ENCODE data around the gene SCNN1A. TPM values are rescaled to one million over a fixed set of nuclear protein-coding genes. Genes with fewer than 3 reads are reported as not detected.

Gene SCNN1A
- total and polyA plus RNA-seq, 2 of the 13 experiments (the other 11 are each of a cell fraction or from before 2014, with no cell fraction given) = 1.5 to 14.6 TPM

DNA sequence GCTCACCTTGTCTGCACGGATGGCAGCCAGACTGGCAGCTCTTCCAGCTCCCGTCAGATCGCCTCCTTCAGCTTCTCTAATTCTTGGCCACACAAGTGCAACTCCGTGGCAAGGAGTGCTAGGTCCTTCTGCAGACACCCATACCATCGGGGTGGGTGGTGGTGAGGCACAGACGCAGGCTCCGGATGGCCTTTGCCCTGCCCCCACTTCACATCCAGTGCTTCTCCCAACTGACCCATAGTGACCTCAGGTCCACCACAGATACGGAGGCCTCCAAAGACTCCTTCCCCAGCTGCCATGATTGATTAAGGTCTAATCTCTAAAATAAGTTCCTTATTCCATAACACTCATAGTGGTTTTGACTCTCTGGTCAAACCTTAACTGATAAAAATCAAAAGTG is 49.5 kb upstream of the SCNN1A start:
- ATAC-seq (no peak), DNase-seq (ENCODE audit: low spot score) (no peak), FAIRE-seq (no peak)
- Histone ChIP-seq H3K4me1 (ENCODE audit: insufficient read depth, low read length) (peaks cover 50% of the 10 kb centered on the region), H2AFZ (ENCODE audit: low read length) (no peak overlapping the region), H3K36me3 (replicated peaks in 1 of 2; ENCODE audit: control insufficient read depth in 1 of 2, insufficient read depth in 2 of 2, low read length in 2 of 2) (no peaks in the 10 kb centered on the region), H3K9ac (ENCODE audit: insufficient read depth, low read depth, low read length) (no peak overlapping the region), H4K20me1 (ENCODE audit: insufficient read depth, low read length) (no peaks in the 10 kb centered on the region), H3K27me3 (ENCODE audit: control insufficient read depth in 1 of 2, insufficient read depth in 2 of 2, low read length in 2 of 2) (peaks cover 2 to 12% of the 10 kb centered on the region in 2 experiments; a peak in 2 of 5 replicates), H3K9me3 (ENCODE audit: low read length) (no peaks in the 10 kb centered on the region), H3K27ac (ENCODE audit: extremely low read length, insufficient read depth, low read length) (no peak overlapping the region), H3K4me2 (ENCODE audit: low read depth, low read length) (peak overlapping the region; percentile 54; the same call in 1 of the 2 replicates), H3K4me3 (replicated peaks in 1 of 3; ENCODE audit: insufficient read depth in 1 of 3, low read depth in 2 of 3, low read length in 3 of 3) (no peak overlapping the region), H3K79me2 (ENCODE audit: insufficient read depth, low read length) (no peaks in the 10 kb centered on the region)
- BruUV-seq (replicated peaks) = no TSS peak
- in situ Hi-C loops (cut with HindIII; ENCODE audit: extremely low pct_ligation_motif_present, low pct_unique_long_range_greater_than_20kb) = loop anchor here (5.0 to 10.0 kb wide), 2 partner anchors 37 to 110 kb away; partner anchors contain the start of gene GAPDH
- ChIA-PET POLR2A (interaction anchor here (1.7 to 4.2 kb wide), 3 partner anchors 40 to 109 kb away, joined by 5 to 20 read pairs (median 9); partner anchors contain the start of genes GAPDH and VAMP1), CTCF (ENCODE audit: low intra/inter-chr PET ratio, low total read pairs) (interaction anchor here (2.6 kb wide), 1 partner anchor 41 kb away, joined by 29 read pairs; no protein-coding TSS in a partner anchor)
- TF ChIP-seq ZNF678 (CRISPR knock-in tag; IDR thresholded peaks at IDR 0.05) (no peak), NFKBIZ (CRISPR knock-in tag; IDR thresholded peaks at IDR 0.05) (no peak), HOXD1 (CRISPR knock-in tag; IDR thresholded peaks at IDR 0.05) (no peak), MYNN (CRISPR knock-in tag; IDR thresholded peaks at IDR 0.05; ENCODE audit: low read depth) (no peak), ZNF12 (CRISPR knock-in tag; IDR thresholded peaks at IDR 0.05) (no peak), TOE1 (CRISPR knock-in tag; IDR thresholded peaks at IDR 0.05) (no peak), ZNF34 (CRISPR knock-in tag; IDR thresholded peaks at IDR 0.05; ENCODE audit: borderline replicate concordance) (no peak)
- TF ChIP-seq, protein P1, sequence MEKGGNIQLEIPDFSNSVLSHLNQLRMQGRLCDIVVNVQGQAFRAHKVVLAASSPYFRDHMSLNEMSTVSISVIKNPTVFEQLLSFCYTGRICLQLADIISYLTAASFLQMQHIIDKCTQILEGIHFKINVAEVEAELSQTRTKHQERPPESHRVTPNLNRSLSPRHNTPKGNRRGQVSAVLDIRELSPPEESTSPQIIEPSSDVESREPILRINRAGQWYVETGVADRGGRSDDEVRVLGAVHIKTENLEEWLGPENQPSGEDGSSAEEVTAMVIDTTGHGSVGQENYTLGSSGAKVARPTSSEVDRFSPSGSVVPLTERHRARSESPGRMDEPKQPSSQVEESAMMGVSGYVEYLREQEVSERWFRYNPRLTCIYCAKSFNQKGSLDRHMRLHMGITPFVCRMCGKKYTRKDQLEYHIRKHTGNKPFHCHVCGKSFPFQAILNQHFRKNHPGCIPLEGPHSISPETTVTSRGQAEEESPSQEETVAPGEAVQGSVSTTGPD (CRISPR knock-in tag; IDR thresholded peaks at IDR 0.05) = no peak
- WGBS (ENCODE audit: low lambda C conversion rate) = 30% methylated on average over 8 of the region's 8 CpGs
- intact Hi-C loops (cut with micrococcal nuclease; ENCODE audit: unreplicated experiment) = loop anchor here (5.0 kb wide), 2 partner anchors 88 to 132 kb away; partner anchors contain the start of gene IFFO1

All from HepG2 (cell line).